ENCODE data around the gene STAT2.

DNA sequence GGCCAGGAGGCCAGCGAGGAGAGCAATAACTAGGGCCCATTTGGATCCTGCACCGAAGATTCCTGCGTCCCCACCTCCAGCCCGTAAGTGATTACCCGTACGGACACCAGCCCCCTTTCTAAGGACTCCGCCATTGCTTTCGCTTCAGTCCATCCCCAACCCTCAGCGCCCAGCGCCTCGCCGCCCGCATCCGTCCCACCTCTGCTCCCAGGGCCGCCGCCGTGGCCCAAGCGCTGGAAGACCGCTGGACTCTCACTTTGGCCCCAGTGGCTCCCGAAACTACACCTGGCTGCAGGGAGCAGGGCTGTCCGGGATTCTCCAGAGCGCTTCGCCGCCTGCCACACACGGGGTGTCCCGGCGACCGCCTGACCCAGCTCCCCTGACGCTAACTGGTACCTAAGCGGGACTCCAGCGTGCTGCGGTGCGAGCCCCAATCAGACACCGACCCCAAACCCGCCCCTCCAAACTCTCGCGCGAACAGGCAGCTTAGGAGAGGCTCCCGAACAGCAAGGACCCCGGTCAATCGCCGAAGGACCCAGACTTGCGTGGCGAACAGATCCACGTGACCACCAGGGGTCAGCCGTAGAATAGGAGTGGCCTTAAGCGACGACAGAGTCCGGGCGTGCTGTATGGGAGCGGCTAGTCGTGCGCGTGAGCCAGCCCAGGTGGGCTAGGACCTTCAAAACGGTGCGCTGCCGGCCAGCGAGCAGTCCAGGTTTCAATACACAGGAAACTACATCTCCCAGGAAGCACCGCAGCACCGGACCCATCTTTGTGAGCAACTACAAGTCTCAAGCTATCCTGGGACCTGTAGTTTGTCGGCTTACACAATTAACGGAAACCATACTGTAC, 44.1 kb downstream of the STAT2 start, which contains the start of gene CNPY2:
- TF ChIP-seq, protein P1, sequence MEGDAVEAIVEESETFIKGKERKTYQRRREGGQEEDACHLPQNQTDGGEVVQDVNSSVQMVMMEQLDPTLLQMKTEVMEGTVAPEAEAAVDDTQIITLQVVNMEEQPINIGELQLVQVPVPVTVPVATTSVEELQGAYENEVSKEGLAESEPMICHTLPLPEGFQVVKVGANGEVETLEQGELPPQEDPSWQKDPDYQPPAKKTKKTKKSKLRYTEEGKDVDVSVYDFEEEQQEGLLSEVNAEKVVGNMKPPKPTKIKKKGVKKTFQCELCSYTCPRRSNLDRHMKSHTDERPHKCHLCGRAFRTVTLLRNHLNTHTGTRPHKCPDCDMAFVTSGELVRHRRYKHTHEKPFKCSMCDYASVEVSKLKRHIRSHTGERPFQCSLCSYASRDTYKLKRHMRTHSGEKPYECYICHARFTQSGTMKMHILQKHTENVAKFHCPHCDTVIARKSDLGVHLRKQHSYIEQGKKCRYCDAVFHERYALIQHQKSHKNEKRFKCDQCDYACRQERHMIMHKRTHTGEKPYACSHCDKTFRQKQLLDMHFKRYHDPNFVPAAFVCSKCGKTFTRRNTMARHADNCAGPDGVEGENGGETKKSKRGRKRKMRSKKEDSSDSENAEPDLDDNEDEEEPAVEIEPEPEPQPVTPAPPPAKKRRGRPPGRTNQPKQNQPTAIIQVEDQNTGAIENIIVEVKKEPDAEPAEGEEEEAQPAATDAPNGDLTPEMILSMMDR (conservative IDR thresholded peaks at IDR 0.05; ENCODE audit: low read depth in 2 of 2): peak in 1 of 2 experiments; percentile 59; a peak in 2 of 4 replicates
- TF ChIP-seq CREB1 (CRISPR knock-in tag; IDR thresholded peaks at IDR 0.05; ENCODE audit: low read depth): peak; percentile 71; the same call in 1 of the 2 replicates

Measured in GM23338 (cell line).